HepG2 (cell line): Measurements from ENCODE around the gene TCERG1. TPM values are rescaled to one million over a fixed set of nuclear protein-coding genes. Genes with fewer than 3 reads are reported as not detected.

Experiments
- ATAC-seq: fragments of 200-7000 bp; cut with Tn5 transposase; 3 replicates; pipeline ENCODE4 v1.9.1; 2020; ENCODE audit warnings: mild to moderate bottlenecking, moderate library complexity
- BruUV-seq: library from RNA; stranded (reverse); fragments of 400-500 nt; replicated peaks from 2 replicates; lab custom pipeline; 2021; lab: Mats Ljungman, UMichigan
- CTCF ChIA-PET: fragments of 300-600 bp; formaldehyde crosslinking; extraction: SDS; loops from one replicate; lab custom pipeline; 2021; ENCODE audit warnings: low total read pairs, inconsistent platforms, low intra/inter-chr PET ratio; lab: Yijun Ruan, JAX
- POLR2A ChIA-PET: fragments of 350-600 bp; sonication (Branson Sonifier 250); formaldehyde crosslinking; loops from one replicate; lab custom pipeline; 2020; ENCODE audit warnings: antibody characterized with exemption, inconsistent platforms; lab: Yijun Ruan, JAX
- DNase-seq: peaks from one replicate; pipeline ENCODE4 v3.0.0-alpha.2; 2015; ENCODE audit warnings: low spot score
- FAIRE-seq: peaks from 3 replicates; lab custom pipeline; 2011; peaks lifted over from hg19 to GRCh38; lab: Jason Lieb, UNC
- H2AFZ ChIP-seq: one replicate; pipeline ENCODE4 v1.6.1; 2011; ENCODE audit warnings: low read length, inconsistent platforms
- H3K27ac ChIP-seq: fragments of 300-600 bp; 3 replicates; pipeline ENCODE4 v1.8.0; 2011; ENCODE audit warnings: mixed run types, mild to moderate bottlenecking, mixed read lengths, low read length, inconsistent platforms; ENCODE audit not compliant: insufficient read depth; ENCODE audit errors: extremely low read length
- H3K27me3 ChIP-seq, 2 experiments: fragments of 200-600 bp in 1 of 2; 2 replicates in 1 of 2; 3 replicates in 1 of 2; pipeline versions ENCODE4 v1.6.0 to v1.8.0; 2011; ENCODE audit warnings: low read length in 2 of 2, mild to moderate bottlenecking in 2 of 2, moderate library complexity in 2 of 2, inconsistent platforms in 1 of 2; ENCODE audit not compliant: insufficient read depth in 2 of 2, control insufficient read depth in 1 of 2
- H3K36me3 ChIP-seq, 2 experiments: fragments of 200-600 bp in 1 of 2; replicated peaks in 1 of 2; 2 replicates in 1 of 2; 3 replicates in 1 of 2; pipeline versions ENCODE4 v1.5.1 to v1.8.0; 2011; ENCODE audit warnings: low read length in 2 of 2, inconsistent platforms in 1 of 2; ENCODE audit not compliant: insufficient read depth in 2 of 2, control insufficient read depth in 1 of 2
- H3K4me1 ChIP-seq: 2 replicates; pipeline ENCODE4 v1.5.1; 2012; ENCODE audit warnings: low read length, inconsistent platforms; ENCODE audit not compliant: insufficient read depth
- H3K4me2 ChIP-seq: 2 replicates; pipeline ENCODE4 v1.6.0; 2011; ENCODE audit warnings: low read depth, low read length, inconsistent platforms
- H3K4me3 ChIP-seq, 3 experiments: fragments of 200-600 bp in 1 of 3; sonication (generic), shearing (Covaris generic) in 1 of 3; replicated peaks in 1 of 3; 2 replicates each; pipeline ENCODE4 v1.5.1; 2011 to 2016; ENCODE audit warnings: low read length in 3 of 3, inconsistent platforms in 2 of 3, low read depth in 2 of 3, mild to moderate bottlenecking in 2 of 3, control low read depth in 1 of 3, mixed read lengths in 1 of 3; ENCODE audit not compliant: insufficient read depth in 1 of 3
- H3K79me2 ChIP-seq: one replicate; pipeline ENCODE4 v1.6.1; 2011; ENCODE audit warnings: low read length, inconsistent platforms; ENCODE audit not compliant: insufficient read depth
- H3K9ac ChIP-seq: 2 replicates; pipeline ENCODE4 v1.6.0; 2011; ENCODE audit warnings: mild to moderate bottlenecking, low read depth, low read length, inconsistent platforms; ENCODE audit not compliant: insufficient read depth
- H3K9me3 ChIP-seq: 2 replicates; pipeline ENCODE4 v1.5.1; 2012; ENCODE audit warnings: mild to moderate bottlenecking, low read length
- H4K20me1 ChIP-seq: 2 replicates; pipeline ENCODE4 v1.6.0; 2011; ENCODE audit warnings: inconsistent platforms, mild to moderate bottlenecking, low read length, moderate library complexity; ENCODE audit not compliant: insufficient read depth
- ARID3A ChIP-seq: IDR thresholded peaks from 2 replicates; pipeline ENCODE4 v1.6.1; 2012; ENCODE audit warnings: low read depth, low read length, improper control_type of control experiment
- GMEB2 ChIP-seq: IDR thresholded peaks from 2 replicates; pipeline ENCODE4 v1.6.1; 2016; ENCODE audit warnings: missing biosample characterization, missing genetic modification reagents, low read depth
- HMGXB3 ChIP-seq: sonication (generic); formaldehyde crosslinking; IDR thresholded peaks from 2 replicates; pipeline ENCODE4 v1.4.0; 2020; ENCODE audit warnings: missing genetic modification reagents, borderline replicate concordance
- MAFG ChIP-seq: sonication (generic); formaldehyde crosslinking; IDR thresholded peaks from 2 replicates; pipeline ENCODE4 v1.5.1; 2020; ENCODE audit warnings: mild to moderate bottlenecking, missing genetic modification reagents
- PPARG ChIP-seq: conservative IDR thresholded peaks from 2 replicates; pipeline ENCODE4 v1.6.1; 2016; ENCODE audit warnings: missing biosample characterization, missing genetic modification reagents
- SRF ChIP-seq: IDR thresholded peaks from 2 replicates; pipeline ENCODE4 v1.6.1; 2011; ENCODE audit warnings: mild to moderate bottlenecking, low read depth, low read length, moderate library complexity
- WIZ ChIP-seq: sonication (generic); formaldehyde crosslinking; IDR thresholded peaks from 2 replicates; pipeline ENCODE4 v1.5.1; 2020; ENCODE audit warnings: mild to moderate bottlenecking, missing genetic modification reagents
- ZBTB39 ChIP-seq: sonication (generic); formaldehyde crosslinking; IDR thresholded peaks from 2 replicates; pipeline ENCODE4 v1.5.0; 2020; ENCODE audit warnings: missing genetic modification reagents
- ZMAT5 ChIP-seq: sonication (generic); formaldehyde crosslinking; IDR thresholded peaks from 2 replicates; pipeline ENCODE4 v1.5.0; 2020; ENCODE audit warnings: mild to moderate bottlenecking, low read depth, missing genetic modification reagents, borderline replicate concordance
- ZNF569 ChIP-seq: sonication (generic); formaldehyde crosslinking; IDR thresholded peaks from 2 replicates; pipeline ENCODE4 v1.5.0; 2020; ENCODE audit warnings: mild to moderate bottlenecking, missing genetic modification reagents, moderate library complexity, borderline replicate concordance
- WGBS: methylation state at CpG from one replicate; pipeline ENCODE4 v1.1.6; 2017; ENCODE audit warnings: low lambda C conversion rate; 5-methylcytosine and 5-hydroxymethylcytosine counted together
- in situ Hi-C: cut with HindIII; loops from 2 replicates; pipeline ENCODE4 v1.10.0; 2017; ENCODE audit warnings: low pct_unique_long_range_greater_than_20kb; ENCODE audit not compliant: extremely low pct_ligation_motif_present
- intact Hi-C: fragments of 100-400 bp; cut with micrococcal nuclease; formaldehyde crosslinking; loops from one replicate; pipeline ENCODE4 v1.10.0; 2022; ENCODE audit not compliant: unreplicated experiment
- polyA plus RNA-seq, 8 experiments: library from polyadenylated mRNA; depleted of rRNA in 3 of 8; stranded (reverse) in 7 of 8; unstranded in 1 of 8; fragments of >200 nt; fragmentation: Illumina TruSeq in 4 of 8; extraction: Trizol in 4 of 8; gene quantifications; 2 replicates each; pipeline versions ENCODE4 v1.2.1 to v1.2.3, GENCODE V29; 2011 to 2016; ENCODE audit warnings: low read depth in 4 of 8, missing spikeins in 1 of 8, mixed read lengths in 1 of 8; ENCODE audit not compliant: insufficient read depth in 1 of 8
- total RNA-seq, 5 experiments: library from RNA; depleted of rRNA; stranded (reverse); fragments of >200 nt; fragmentation: Illumina TruSeq; extraction: Trizol; gene quantifications; 2 replicates each; pipeline ENCODE4 v1.2.3, GENCODE V29; 2016; ENCODE audit warnings: low read depth in 1 of 5

TCERG1 gene
- total and polyA plus RNA-seq, 2 of the 13 experiments (the other 11 are each of a cell fraction or from before 2014, with no cell fraction given): 71.7 to 86.6 TPM

- no peak overlapping the region for H3K27ac ChIP-seq
- no peak overlapping the region for H3K4me2 ChIP-seq
- CTCF ChIA-PET: no interaction called here
- H3K9me3 ChIP-seq: no peaks in the 10 kb centered on the region
- intact Hi-C loops: no loop called here
- POLR2A ChIA-PET: no interaction called here
- H3K79me2 ChIP-seq: no peaks in the 10 kb centered on the region
- H2AFZ ChIP-seq: no peak overlapping the region
- WGBS: 43% methylated on average over 9 of the region's 9 CpGs
- H3K4me3 ChIP-seq: no peak overlapping the region
- no peaks in the 10 kb centered on the region for H4K20me1 ChIP-seq
- peaks cover 0 to 29% of the 10 kb centered on the region in 2 experiments; a peak in 3 of 5 replicates for H3K27me3 ChIP-seq
- FAIRE-seq: no peak
- BruUV-seq: no TSS peak
- H3K4me1 ChIP-seq: no peaks in the 10 kb centered on the region
- no peak for DNase-seq
- no peaks in the 10 kb centered on the region for H3K36me3 ChIP-seq
- ATAC-seq: no peak
- H3K9ac ChIP-seq: no peak overlapping the region
- in situ Hi-C loops: no loop called here
- TF ChIP-seq ZMAT5 (CRISPR knock-in tag): no peak
- TF ChIP-seq ARID3A: no peak
- TF ChIP-seq WIZ (CRISPR knock-in tag): no peak
- TF ChIP-seq SRF: no peak
- no peak for TF ChIP-seq ZBTB39 (CRISPR knock-in tag)
- no peak for TF ChIP-seq HMGXB3 (CRISPR knock-in tag)
- TF ChIP-seq ZNF569: no peak
- TF ChIP-seq GMEB2 (CRISPR knock-in tag): no peak
- no peak for TF ChIP-seq MAFG (CRISPR knock-in tag)
- TF ChIP-seq PPARG: no peak
Measured at GRCh38 chr5:146401021-146401420, 46.1 kb upstream of the TCERG1 start.
